Chondrocyte (in vitro differentiated cells): ENCODE measurements around the gene DNAH9. TPM values are rescaled to one million over a fixed set of nuclear protein-coding genes. Genes with fewer than 3 reads are reported as not detected.

Experiments used
- DNase-seq: peaks from one replicate; pipeline ENCODE4 v3.0.0; 2021; ENCODE audit warnings: mixed read lengths, low spot score
- H3K27ac Mint-ChIP-seq: one replicate; pipeline ENCODE4 v1.8.0; 2021; ENCODE audit warnings: mild to moderate bottlenecking, moderate library complexity, mixed read lengths; ENCODE audit not compliant: unreplicated experiment
- H3K27me3 Mint-ChIP-seq: 2 replicates; pipeline ENCODE4 v1.8.0; 2021; ENCODE audit warnings: low read depth, mixed read lengths
- H3K36me3 Mint-ChIP-seq: 2 replicates; pipeline ENCODE4 v1.8.0; 2021; ENCODE audit warnings: low read depth, mixed read lengths
- H3K4me1 Mint-ChIP-seq: 2 replicates; pipeline ENCODE4 v1.8.0; 2021; ENCODE audit warnings: low read depth, mild to moderate bottlenecking, mixed read lengths
- H3K4me3 Mint-ChIP-seq: one replicate; pipeline ENCODE4 v1.8.0; 2021; ENCODE audit warnings: mild to moderate bottlenecking, moderate library complexity, mixed read lengths; ENCODE audit not compliant: unreplicated experiment
- H3K9me3 Mint-ChIP-seq: 2 replicates; pipeline ENCODE4 v1.8.0; 2021; ENCODE audit warnings: low read depth, mixed read lengths
- total RNA-seq: library from RNA; stranded (reverse); gene quantifications from 3 replicates; pipeline ENCODE4 v1.2.1, GENCODE V29; 2021
- TF ChIP-seq, protein P1 (sequence below): fragments of 200-600 bp; sonication (generic); IDR thresholded peaks from 2 replicates; pipeline ENCODE4 v1.5.0; 2021; ENCODE audit warnings: antibody characterized with exemption, mild to moderate bottlenecking, moderate library complexity

DNAH9 gene
- total RNA-seq, 1 donor from 2014 or later: 0.37 TPM

DNA sequence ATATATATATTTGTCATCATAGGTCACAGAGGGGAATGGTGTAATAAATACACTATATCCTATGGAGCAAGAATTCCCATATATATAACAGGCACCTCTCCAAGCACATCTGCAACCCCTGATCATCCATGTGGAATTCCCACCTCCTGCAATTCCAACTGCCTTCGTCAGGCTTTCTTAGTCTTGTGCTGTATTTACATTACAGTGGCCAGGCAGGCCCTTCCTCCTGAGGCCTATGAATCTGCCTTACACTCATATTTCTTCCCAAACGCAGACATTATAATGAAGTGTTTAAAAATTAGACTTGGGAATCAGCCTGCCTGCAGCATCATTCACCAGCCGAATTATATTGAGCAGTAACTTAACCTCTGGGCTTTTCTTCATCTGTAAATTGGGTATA lies 19.3 kb upstream of the DNAH9 start:
- TF ChIP-seq, protein P1, sequence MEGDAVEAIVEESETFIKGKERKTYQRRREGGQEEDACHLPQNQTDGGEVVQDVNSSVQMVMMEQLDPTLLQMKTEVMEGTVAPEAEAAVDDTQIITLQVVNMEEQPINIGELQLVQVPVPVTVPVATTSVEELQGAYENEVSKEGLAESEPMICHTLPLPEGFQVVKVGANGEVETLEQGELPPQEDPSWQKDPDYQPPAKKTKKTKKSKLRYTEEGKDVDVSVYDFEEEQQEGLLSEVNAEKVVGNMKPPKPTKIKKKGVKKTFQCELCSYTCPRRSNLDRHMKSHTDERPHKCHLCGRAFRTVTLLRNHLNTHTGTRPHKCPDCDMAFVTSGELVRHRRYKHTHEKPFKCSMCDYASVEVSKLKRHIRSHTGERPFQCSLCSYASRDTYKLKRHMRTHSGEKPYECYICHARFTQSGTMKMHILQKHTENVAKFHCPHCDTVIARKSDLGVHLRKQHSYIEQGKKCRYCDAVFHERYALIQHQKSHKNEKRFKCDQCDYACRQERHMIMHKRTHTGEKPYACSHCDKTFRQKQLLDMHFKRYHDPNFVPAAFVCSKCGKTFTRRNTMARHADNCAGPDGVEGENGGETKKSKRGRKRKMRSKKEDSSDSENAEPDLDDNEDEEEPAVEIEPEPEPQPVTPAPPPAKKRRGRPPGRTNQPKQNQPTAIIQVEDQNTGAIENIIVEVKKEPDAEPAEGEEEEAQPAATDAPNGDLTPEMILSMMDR: no peak
- peaks cover 7% of the 10 kb centered on the region for H3K9me3 Mint-ChIP-seq

DNA sequence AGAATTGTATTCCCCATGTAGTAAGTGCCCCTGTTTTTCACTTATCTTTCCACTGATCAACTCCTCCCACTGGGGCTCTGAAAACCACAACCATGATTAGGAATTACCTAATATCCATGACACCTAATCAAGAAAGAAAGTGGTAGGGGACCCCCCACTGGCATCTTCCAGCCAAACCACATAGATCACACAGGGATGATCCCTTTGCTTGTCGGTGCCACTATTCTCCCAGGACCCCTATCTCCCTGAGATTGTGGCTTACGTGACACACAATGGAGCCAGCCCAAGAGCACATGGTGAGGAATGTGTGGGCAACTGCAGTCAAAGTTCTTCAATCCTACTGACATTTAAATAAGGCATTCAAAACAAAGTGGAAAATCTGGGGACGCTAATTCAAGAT lies 17.6 kb upstream of the DNAH9 start:
- TF ChIP-seq, protein P1: no peak
- Mint-ChIP-seq H3K27me3 (no peaks in the 10 kb centered on the region), H3K27ac (no peak overlapping the region), H3K36me3 (no peaks in the 10 kb centered on the region), H3K4me1 (no peaks in the 10 kb centered on the region), H3K9me3 (peaks cover 9% of the 10 kb centered on the region), H3K4me3 (no peak overlapping the region)
- no peak for DNase-seq

More for the DNA sequence above, 19.3 kb upstream of the DNAH9 start:
- H3K36me3 Mint-ChIP-seq: no peaks in the 10 kb centered on the region
- no peak overlapping the region for H3K4me3 Mint-ChIP-seq
- H3K27ac Mint-ChIP-seq: no peak overlapping the region
- H3K4me1 Mint-ChIP-seq: no peaks in the 10 kb centered on the region
- no peaks in the 10 kb centered on the region for H3K27me3 Mint-ChIP-seq
- DNase-seq: no peak

DNA sequence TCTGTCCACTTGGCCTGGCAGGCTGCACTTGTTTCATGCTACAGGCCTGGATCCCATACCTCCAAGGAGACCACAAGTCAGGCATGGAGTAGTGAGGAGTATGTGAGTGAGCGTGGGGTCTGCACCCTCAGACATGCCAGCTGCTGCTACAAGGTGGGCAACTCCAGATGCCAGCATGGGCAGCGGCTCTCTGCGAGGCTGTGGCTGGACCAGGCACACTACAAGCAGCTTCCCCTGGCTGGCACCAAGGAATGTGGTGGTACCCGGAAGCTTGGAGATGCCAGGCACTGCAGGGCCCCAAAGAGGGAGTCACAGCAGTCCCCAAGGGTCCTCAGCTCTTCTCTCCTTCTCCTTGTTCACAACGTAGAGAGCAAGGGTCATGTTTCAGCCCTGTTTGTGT lies 16.1 kb upstream of the DNAH9 start:
- Mint-ChIP-seq H3K27ac (no peak overlapping the region), H3K36me3 (no peaks in the 10 kb centered on the region), H3K27me3 (no peaks in the 10 kb centered on the region), H3K4me1 (no peaks in the 10 kb centered on the region), H3K4me3 (no peak overlapping the region), H3K9me3 (peaks cover 8% of the 10 kb centered on the region)
- peak; percentile 70 for DNase-seq
- TF ChIP-seq, protein P1: no peak

DNA sequence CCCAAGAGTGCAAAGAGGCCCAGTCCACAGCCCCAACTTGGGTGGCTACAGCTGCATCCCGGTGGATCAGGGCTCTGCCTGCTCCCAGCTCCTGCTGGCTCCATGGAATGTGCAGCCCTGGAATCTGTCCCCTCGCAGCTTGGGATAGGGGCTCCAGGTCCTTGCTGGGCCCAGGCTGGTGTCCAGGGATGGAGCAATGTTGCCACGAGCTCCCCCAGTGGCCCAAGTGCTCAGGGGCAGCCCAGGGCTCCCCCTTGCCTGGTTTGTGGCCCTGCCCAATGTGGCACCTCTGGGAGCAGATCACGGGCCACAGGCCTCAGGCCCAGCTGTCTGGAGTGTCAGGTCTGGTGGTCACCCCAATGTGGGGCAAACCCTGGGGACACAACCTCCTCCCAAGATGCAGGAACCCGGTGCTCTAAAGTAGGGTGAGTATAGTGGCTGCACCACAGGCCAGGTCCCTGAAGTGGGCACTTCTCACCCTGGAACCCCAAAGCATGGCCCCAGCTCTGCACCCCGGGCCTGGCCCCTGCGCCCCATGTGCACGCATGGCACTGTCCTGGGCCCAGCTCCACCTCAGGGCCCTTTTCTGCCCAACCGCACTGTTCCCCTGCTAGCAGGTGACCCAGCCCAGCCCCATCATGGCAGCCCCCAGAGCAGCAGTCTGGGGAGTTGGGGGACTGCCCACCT lies 14.8 kb upstream of the DNAH9 start:
- Mint-ChIP-seq H3K4me1 (no peaks in the 10 kb centered on the region), H3K9me3 (peaks cover 2% of the 10 kb centered on the region), H3K36me3 (no peaks in the 10 kb centered on the region), H3K27me3 (no peaks in the 10 kb centered on the region), H3K4me3 (no peak overlapping the region), H3K27ac (no peak overlapping the region)
- peak; percentile 83 for DNase-seq
- TF ChIP-seq, protein P1: no peak

DNA sequence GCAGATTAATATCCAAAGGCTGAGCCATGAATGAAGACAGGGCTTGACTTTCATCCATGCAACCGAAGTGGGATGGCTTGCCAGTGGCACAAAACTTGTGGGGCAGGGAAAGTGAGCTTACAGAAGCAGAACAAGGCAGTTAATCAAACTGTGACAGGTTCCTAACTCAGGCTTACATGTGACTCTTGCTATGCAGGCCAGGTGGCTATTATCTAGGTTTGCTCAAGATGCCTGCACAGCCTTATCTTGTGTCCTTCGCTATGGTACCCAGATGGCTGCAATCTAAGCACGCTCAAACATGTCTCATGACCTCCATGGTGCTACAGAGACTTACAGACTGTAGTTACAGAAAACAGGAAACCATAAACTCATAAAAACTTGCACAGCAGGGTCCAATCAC lies 8.6 kb upstream of the DNAH9 start:
- TF ChIP-seq, protein P1: no peak
- DNase-seq: no peak
- Mint-ChIP-seq H3K9me3 (no peaks in the 10 kb centered on the region), H3K27me3 (no peaks in the 10 kb centered on the region), H3K27ac (no peak overlapping the region), H3K4me3 (no peak overlapping the region), H3K4me1 (no peaks in the 10 kb centered on the region), H3K36me3 (no peaks in the 10 kb centered on the region)
